Measurements from ENCODE around the gene CPLX4.
"Not testable (repeated sequence)": the region's sequence is repeated elsewhere in the genome, so short reads cannot be mapped to it uniquely, and the experiment has no call there.

Gene CPLX4

GRCh38 chr18:59269563-59270119 lies 48.8 kb downstream of the CPLX4 start:
- no peak for DNase-seq (ENCODE audit: low read depth)

- no peak for DNase-seq (ENCODE audit: low read depth)
Measured at GRCh38 chr18:59268721-59269562, 49.5 kb downstream of the CPLX4 start.

GRCh38 chr18:59268127-59268720 lies 50.2 kb downstream of the CPLX4 start:
- no peak for DNase-seq (ENCODE audit: low read depth)

GRCh38 chr18:59267503-59268126 lies 50.8 kb downstream of the CPLX4 start:
- no peak for DNase-seq (ENCODE audit: low read depth)

GRCh38 chr18:59266886-59267502 lies 51.5 kb downstream of the CPLX4 start:
- DNase-seq (ENCODE audit: low read depth): no peak

- DNase-seq (ENCODE audit: low read depth): no peak
Measured at GRCh38 chr18:59266459-59266858, 52.0 kb downstream of the CPLX4 start.

- no peak for DNase-seq (ENCODE audit: low read depth)
Measured at GRCh38 chr18:59265974-59266369, 52.5 kb downstream of the CPLX4 start.

GRCh38 chr18:59265246-59265973 lies 53.0 kb downstream of the CPLX4 start:
- DNase-seq (ENCODE audit: low read depth): no peak

GRCh38 chr18:59264651-59265245 lies 53.7 kb downstream of the CPLX4 start:
- no peak for DNase-seq (ENCODE audit: low read depth)

- DNase-seq (ENCODE audit: low read depth): no peak
Measured at GRCh38 chr18:59264121-59264571, 54.3 kb downstream of the CPLX4 start.

GRCh38 chr18:59263661-59264060 lies 54.8 kb downstream of the CPLX4 start:
- DNase-seq (ENCODE audit: low read depth): no peak

- not testable (repeated sequence) for DNase-seq (ENCODE audit: low read depth)
Measured at GRCh38 chr18:59262243-59262642, 56.2 kb downstream of the CPLX4 start.

- not testable (repeated sequence) for DNase-seq (ENCODE audit: low read depth)
Measured at GRCh38 chr18:59261842-59262241, 56.6 kb downstream of the CPLX4 start.

GRCh38 chr18:59255491-59255890 lies 63.0 kb downstream of the CPLX4 start:
- DNase-seq (ENCODE audit: low read depth): not testable (repeated sequence)

GRCh38 chr18:59249199-59249774 lies 69.2 kb downstream of the CPLX4 start:
- no peak for DNase-seq (ENCODE audit: low read depth)

GRCh38 chr18:59246796-59247195 lies 71.7 kb downstream of the CPLX4 start:
- DNase-seq (ENCODE audit: low read depth): no peak

Data from activated T-cell treated with anti-CD3 and anti-CD28 coated beads for 24 hours (primary cell).